Astrocyte of the cerebellum (primary cell): ENCODE data around the gene PDK2.

Experiments
- DNase-seq: peaks from one replicate; pipeline ENCODE4 v3.0.0-alpha.2; 2011; ENCODE audit warnings: low read depth
- H3K4me3 ChIP-seq: 2 replicates; pipeline ENCODE4 v1.5.1; 2011; ENCODE audit warnings: mild to moderate bottlenecking, low read depth, low read length, moderate library complexity
- in situ Hi-C: cut with HindIII; loops from 2 replicates; pipeline ENCODE4 v1.10.0; 2017; ENCODE audit warnings: low sequenced_read_pairs
- TF ChIP-seq, protein P1 (sequence below): IDR thresholded peaks from 2 replicates; pipeline ENCODE4 v1.5.1; 2012; ENCODE audit warnings: low read length, low read depth, moderate library complexity, mild to moderate bottlenecking; ENCODE audit errors: missing control alignments

PDK2 gene

DNA sequence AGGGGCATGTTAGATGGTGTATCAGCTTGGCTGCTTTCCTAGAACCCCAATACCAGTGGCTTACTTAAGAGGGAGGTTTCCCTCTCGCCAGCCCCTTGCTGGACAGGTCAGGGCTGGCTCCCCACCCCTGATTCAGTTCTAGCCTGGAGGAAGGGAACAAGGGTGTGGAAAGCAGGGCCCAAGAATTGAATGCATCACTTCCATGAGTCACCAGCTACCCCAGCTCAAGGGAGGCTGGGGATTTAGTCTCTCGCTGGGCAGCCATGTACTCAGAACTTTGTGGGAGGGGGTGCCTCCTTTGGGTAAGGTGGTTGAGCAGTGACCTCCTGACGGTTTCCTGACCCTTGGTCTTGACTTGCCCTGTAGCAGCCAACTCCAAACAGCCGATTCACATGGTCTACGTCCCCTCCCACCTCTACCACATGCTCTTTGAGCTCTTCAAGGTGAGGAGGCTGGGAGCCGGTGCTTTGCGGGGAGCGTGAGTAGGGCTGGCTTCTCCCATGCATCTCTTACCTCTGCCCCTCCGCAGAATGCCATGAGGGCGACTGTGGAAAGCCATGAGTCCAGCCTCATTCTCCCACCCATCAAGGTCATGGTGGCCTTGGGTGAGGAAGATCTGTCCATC lies 12.8 kb downstream of the PDK2 start:
- TF ChIP-seq, protein P1, sequence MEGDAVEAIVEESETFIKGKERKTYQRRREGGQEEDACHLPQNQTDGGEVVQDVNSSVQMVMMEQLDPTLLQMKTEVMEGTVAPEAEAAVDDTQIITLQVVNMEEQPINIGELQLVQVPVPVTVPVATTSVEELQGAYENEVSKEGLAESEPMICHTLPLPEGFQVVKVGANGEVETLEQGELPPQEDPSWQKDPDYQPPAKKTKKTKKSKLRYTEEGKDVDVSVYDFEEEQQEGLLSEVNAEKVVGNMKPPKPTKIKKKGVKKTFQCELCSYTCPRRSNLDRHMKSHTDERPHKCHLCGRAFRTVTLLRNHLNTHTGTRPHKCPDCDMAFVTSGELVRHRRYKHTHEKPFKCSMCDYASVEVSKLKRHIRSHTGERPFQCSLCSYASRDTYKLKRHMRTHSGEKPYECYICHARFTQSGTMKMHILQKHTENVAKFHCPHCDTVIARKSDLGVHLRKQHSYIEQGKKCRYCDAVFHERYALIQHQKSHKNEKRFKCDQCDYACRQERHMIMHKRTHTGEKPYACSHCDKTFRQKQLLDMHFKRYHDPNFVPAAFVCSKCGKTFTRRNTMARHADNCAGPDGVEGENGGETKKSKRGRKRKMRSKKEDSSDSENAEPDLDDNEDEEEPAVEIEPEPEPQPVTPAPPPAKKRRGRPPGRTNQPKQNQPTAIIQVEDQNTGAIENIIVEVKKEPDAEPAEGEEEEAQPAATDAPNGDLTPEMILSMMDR, result no peak
- H3K4me3 ChIP-seq, result no peak overlapping the region
- no peak for DNase-seq
- in situ Hi-C loops, result no loop called here

DNA sequence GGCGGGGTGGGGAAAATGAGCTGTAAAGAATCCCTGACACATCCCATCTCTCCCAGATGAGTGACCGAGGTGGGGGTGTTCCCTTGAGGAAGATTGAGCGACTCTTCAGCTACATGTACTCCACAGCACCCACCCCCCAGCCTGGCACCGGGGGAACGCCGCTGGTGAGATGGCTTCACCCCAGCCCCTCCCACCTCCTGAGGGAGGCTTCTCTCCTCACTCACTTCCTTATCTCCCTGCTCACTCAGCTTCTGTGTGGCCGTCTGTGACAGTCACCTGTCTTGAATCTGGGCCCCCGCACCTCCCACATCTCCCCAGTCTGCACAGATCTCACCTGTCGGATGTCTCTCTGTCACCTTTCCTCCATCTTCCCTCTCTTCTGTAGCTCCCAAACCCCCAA lies 13.4 kb downstream of the PDK2 start:
- DNase-seq, result no peak
- in situ Hi-C loops, result no loop called here

DNA sequence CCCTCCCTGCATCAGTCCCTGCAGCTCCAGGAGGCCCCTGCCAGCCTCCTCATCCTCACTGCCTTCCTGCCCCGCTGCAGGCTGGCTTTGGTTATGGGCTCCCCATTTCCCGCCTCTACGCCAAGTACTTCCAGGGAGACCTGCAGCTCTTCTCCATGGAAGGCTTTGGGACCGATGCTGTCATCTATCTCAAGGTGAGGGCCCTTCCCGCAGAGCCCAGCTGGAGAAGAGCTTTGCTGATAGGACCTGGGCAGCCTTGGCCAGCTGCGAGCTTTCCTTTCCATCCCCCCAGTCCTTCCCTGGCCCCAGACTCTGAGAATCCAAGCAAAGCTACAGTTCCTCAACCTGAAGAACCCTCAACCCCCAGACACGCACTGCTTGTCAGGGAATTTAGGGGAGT lies 14.1 kb downstream of the PDK2 start:
- TF ChIP-seq, protein P1, result no peak
- DNase-seq, result no peak
- H3K4me3 ChIP-seq, result no peak overlapping the region
- in situ Hi-C loops, result no loop called here

More for the DNA sequence above, 13.4 kb downstream of the PDK2 start:
- no peak overlapping the region for H3K4me3 ChIP-seq
- TF ChIP-seq, protein P1, result no peak

DNA sequence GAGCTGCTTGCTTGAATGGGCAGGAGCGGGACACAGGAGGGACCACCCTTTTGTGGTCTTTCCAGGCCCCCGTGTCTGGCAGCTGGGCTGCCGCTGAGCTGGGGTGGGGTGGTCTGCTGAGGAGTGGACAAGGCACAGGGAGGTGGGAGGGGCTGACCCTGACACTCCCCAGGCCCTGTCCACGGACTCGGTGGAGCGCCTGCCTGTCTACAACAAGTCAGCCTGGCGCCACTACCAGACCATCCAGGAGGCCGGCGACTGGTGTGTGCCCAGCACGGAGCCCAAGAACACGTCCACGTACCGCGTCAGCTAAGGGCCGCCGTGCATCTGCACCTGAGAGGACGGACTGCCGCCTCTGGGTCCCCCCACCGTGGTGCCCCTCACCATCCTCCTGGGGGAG lies 14.6 kb downstream of the PDK2 start:
- TF ChIP-seq, protein P1, result no peak

DNA sequence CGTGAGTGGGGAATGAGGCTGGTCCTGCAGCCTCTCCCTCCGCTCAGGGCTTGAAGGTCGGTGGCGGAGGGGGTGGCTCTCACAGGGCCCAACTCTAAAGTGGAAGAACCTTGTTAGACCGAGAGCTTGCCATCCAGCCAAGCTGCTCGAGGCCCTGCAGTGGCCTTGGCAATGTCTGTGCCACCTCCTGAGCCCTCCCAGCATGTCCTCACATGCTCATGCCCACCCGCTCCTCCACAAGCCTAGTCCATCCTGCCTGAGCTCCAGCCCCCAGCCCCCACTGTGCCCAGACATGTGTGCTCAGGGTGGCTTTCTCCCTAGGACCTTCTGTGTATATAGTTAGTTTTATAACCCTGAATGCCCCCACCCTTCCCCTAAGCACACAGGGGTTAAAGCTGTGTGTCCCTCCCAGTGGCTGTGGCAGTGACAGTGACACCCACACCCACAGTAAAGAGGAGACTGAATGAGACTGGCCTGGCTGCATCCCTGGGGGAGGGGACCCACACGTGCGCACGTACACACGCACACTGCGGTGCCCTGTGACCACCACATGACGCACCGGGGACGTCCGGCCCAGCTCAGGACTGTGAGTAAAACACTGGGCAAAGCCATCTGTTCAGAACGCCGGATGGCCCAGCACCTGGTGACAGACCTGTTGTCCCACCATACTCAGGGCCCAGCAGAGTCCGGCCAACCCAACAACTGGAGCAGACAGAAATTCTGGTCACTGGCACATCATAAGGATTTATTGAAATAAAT lies 15.6 kb downstream of the PDK2 start:
- TF ChIP-seq, protein P1, result no peak
- no peak for DNase-seq
- no peak overlapping the region for H3K4me3 ChIP-seq
- in situ Hi-C loops, result no loop called here

More for the DNA sequence above, 14.6 kb downstream of the PDK2 start:
- no peak for DNase-seq
- H3K4me3 ChIP-seq, result no peak overlapping the region
- in situ Hi-C loops, result no loop called here

DNA sequence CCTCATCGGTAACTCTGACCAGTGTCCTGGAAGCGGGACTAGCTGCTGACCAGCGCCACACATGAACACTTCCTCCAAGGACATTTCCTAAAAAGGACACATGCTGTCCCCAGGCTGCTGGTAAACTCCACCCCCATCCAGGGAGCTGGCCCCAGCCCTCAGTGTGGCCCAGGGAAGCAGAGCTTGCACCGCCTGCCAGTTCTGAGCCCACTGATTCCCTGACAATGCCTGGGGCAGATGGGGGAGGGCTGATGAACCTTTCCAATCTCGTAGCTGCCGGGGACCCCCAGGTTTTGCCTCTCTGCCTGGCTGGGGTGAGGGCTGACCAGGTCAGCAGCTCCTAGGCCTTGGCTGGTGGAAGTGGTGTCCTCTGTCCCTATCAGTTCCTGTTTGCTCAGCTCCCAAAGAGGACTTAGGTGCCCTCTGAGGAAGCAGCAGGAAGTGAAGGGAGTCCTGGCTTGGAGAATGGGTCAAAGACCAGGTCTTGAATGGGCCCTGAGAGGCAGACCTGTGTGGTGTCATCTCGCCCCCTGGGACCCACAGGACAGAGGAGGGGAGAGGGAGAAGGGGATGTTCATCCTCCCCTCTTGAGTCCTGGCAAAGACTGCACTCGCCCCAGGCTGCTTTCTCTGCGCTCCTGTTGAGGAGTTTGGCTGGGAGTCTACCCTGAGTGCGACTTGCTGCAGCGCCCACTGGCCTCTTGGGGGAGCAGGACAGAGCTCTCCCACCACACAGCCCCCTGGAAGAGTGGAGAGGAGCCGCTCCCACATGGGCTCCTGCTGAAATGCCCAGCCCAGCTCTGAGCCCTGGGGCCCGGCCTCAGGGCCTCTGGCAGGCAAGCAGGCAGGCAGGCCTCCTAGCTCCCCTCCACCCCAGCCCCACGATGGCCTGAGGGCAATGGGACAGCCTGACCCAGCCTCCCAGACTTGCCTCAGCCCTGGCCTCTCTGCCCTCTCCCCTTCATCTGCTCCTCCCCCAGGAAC lies 16.8 kb downstream of the PDK2 start:
- in situ Hi-C loops, result no loop called here
- no peak overlapping the region for H3K4me3 ChIP-seq
- TF ChIP-seq, protein P1, result no peak
- DNase-seq, result no peak
